EL (cell line): ENCODE results near the gene LBR.

Source experiments
- DNase-seq: peaks from one replicate; pipeline ENCODE4 v3.0.0-alpha.2; 2016

LBR gene

GRCh38 chr1:225366018-225366417 lies 61.8 kb downstream of the LBR start:
- DNase-seq = no peak

GRCh38 chr1:225364439-225364838 lies 63.4 kb downstream of the LBR start:
- DNase-seq = no peak

- DNase-seq = no peak
Measured at GRCh38 chr1:225362805-225363204, 65.0 kb downstream of the LBR start.

GRCh38 chr1:225361176-225361575 lies 66.7 kb downstream of the LBR start:
- no peak for DNase-seq

- no peak for DNase-seq
Measured at GRCh38 chr1:225360119-225360518, 67.7 kb downstream of the LBR start.

- no peak for DNase-seq
Measured at GRCh38 chr1:225355863-225356262, 72.0 kb downstream of the LBR start.

- DNase-seq = no peak
Measured at GRCh38 chr1:225354906-225355305, 72.9 kb downstream of the LBR start.
